H7 (cell line): Measurements from ENCODE around the gene AP3B2. TPM values are rescaled to one million over a fixed set of nuclear protein-coding genes. Genes with fewer than 3 reads are reported as not detected.
A peak's percentile ranks its signal among the peaks of the same experiment; 100 is the strongest.
"Not testable (repeated sequence)": the region's sequence is repeated elsewhere in the genome, so short reads cannot be mapped to it uniquely, and the experiment has no call there.

Experiments
- DNase-seq: peaks from one replicate; pipeline ENCODE4 v3.0.0; 2012
- H3K27me3 ChIP-seq: 2 replicates; pipeline ENCODE4 v1.6.0; 2011; ENCODE audit warnings: mild to moderate bottlenecking, low read length; ENCODE audit not compliant: control insufficient read depth, insufficient read depth
- H3K36me3 ChIP-seq: replicated peaks from 2 replicates; pipeline ENCODE4 v1.5.1; 2011; ENCODE audit warnings: low read length; ENCODE audit not compliant: control insufficient read depth, insufficient read depth
- H3K4me3 ChIP-seq: 2 replicates; pipeline ENCODE4 v1.5.1; 2011; ENCODE audit warnings: low read depth, mild to moderate bottlenecking, control low read depth, low read length, moderate library complexity; ENCODE audit not compliant: insufficient read depth
- total RNA-seq: library from RNA; depleted of rRNA; stranded (reverse); fragments of >200 nt; shearing (Covaris generic); gene quantifications from 2 replicates; pipeline ENCODE4 v1.2.3, GENCODE V29; 2014

AP3B2 gene
- total RNA-seq, 1 experiment from 2014 or later = 10.4 TPM

DNA sequence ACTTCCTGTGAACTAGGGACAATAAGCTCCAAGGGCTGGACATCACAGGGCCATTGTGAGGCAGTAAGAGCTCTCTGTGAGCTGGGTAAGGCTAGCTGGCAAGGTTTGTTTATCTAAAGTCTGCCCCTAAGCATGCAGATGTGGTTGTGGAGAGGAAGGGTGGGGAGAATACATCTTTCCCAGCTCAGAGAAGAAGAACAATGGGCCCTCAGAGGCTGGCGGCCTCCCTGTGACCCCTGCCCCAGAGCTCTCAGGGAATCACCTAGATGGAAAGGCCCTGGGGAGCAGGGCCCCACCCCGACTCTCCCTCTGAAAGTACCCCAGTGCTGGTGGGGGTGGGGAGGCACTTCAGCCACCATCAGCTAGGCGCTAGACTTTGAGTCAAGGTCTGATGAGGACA lies 4.3 kb upstream of the AP3B2 start:
- H3K36me3 ChIP-seq = no peaks in the 10 kb centered on the region
- no peaks in the 10 kb centered on the region for H3K27me3 ChIP-seq
- DNase-seq = no peak
- H3K4me3 ChIP-seq = no peak overlapping the region

- no peak overlapping the region for H3K4me3 ChIP-seq
- DNase-seq = no peak
- no peaks in the 10 kb centered on the region for H3K27me3 ChIP-seq
- no peaks in the 10 kb centered on the region for H3K36me3 ChIP-seq
Measured at GRCh38 chr15:82712036-82712435, 2.4 kb upstream of the AP3B2 start.

- no peaks in the 10 kb centered on the region for H3K27me3 ChIP-seq
- no peaks in the 10 kb centered on the region for H3K36me3 ChIP-seq
- no peak for DNase-seq
- H3K4me3 ChIP-seq = no peak overlapping the region
Measured at GRCh38 chr15:82710926-82711490, 1.3 kb upstream of the AP3B2 start.

GRCh38 chr15:82710208-82710555 lies 507 bp upstream of the AP3B2 start:
- peak overlapping the region; percentile 82 for H3K4me3 ChIP-seq
- H3K27me3 ChIP-seq = no peaks in the 10 kb centered on the region
- H3K36me3 ChIP-seq = no peaks in the 10 kb centered on the region
- no peak for DNase-seq

- no peaks in the 10 kb centered on the region for H3K36me3 ChIP-seq
- peak overlapping the region; percentile 82 for H3K4me3 ChIP-seq
- no peak for DNase-seq
- no peaks in the 10 kb centered on the region for H3K27me3 ChIP-seq
Measured at GRCh38 chr15:82709081-82709420, 624 bp downstream of the AP3B2 start.

DNA sequence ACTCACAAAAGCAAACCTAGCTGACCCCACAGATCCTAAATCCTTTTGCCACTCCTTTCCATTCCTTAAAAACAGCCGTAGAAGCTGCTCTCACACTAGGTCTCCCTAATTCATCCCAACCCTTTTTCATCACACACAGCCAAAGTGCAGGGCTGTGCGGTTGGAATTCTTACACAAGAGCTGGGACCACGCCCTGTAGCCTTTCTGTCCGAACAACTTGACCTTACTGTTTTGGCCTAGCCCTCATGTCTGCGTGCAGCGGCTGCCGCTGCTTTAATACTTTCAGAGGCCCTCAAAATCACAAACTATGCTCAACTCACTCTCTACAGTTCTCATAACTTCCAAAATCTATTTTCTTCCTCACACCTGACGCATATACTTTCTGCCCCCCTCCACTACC lies 3.8 kb downstream of the AP3B2 start:
- not testable (repeated sequence) for DNase-seq, H3K4me3 ChIP-seq, H3K27me3 ChIP-seq, H3K36me3 ChIP-seq

GRCh38 chr15:82699726-82700125 lies 9.9 kb downstream of the AP3B2 start:
- H3K27me3 ChIP-seq = no peaks in the 10 kb centered on the region
- H3K36me3 ChIP-seq = no peaks in the 10 kb centered on the region
- no peak overlapping the region for H3K4me3 ChIP-seq
- peak; percentile 83 for DNase-seq

DNA sequence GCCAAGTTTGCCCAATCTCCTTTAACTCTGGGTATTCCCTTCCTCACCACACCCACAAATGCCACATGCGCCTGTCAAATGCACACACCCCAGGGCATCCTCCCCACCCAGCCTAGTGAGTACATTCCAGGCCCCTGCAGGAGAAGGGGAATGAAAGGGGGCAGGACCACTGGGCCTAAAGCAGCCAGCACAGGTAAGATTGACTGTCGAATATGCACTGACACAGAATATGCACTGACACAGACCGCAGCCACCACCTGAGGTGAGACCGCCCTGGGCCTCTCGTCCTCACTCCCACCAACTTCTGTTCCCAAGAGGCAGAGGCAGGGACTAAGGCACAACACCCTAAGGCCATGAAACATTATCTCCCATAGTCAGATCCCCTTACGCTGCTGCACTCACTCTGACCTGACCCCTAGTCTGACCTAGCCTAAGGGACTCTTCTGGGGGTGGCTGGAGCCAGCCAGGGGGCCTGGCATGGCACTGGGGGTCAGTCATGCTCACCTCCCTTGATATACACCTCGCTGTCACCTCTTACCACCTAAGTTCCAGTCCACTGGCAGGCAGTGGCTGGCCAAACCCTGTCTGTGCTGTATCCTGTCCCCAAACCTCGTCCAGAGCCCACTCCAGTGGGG lies 10.8 kb downstream of the AP3B2 start:
- DNase-seq = no peak
- no peaks in the 10 kb centered on the region for H3K27me3 ChIP-seq
- H3K36me3 ChIP-seq = no peaks in the 10 kb centered on the region
- no peak overlapping the region for H3K4me3 ChIP-seq

- Histone ChIP-seq H3K36me3 (no peaks in the 10 kb centered on the region), H3K27me3 (no peaks in the 10 kb centered on the region), H3K4me3 (no peak overlapping the region)
- DNase-seq = no peak
Measured at GRCh38 chr15:82697735-82698407, 11.8 kb downstream of the AP3B2 start.

DNA sequence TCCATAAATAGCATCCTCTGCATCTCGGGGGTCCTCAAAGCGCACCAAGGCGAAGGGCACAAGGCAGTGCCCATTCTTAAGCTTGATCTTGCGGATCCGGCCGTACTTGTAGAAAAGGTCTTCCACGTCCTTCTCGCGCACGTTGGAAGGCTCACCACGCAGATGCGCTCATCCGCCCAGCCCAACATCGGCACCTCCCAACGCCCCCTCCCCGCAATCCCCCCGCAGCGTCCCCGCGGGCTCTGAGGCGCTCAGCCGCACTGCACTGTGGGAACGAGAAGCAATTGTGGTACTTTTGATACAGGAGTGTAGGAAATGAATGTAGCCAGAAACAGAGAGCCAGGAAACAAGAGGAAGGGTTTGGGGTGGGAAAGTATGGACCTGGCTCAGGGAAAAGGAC lies 17.5 kb downstream of the AP3B2 start:
- H3K36me3 ChIP-seq = no peaks in the 10 kb centered on the region
- no peak overlapping the region for H3K4me3 ChIP-seq
- H3K27me3 ChIP-seq = no peaks in the 10 kb centered on the region
- no peak for DNase-seq

DNA sequence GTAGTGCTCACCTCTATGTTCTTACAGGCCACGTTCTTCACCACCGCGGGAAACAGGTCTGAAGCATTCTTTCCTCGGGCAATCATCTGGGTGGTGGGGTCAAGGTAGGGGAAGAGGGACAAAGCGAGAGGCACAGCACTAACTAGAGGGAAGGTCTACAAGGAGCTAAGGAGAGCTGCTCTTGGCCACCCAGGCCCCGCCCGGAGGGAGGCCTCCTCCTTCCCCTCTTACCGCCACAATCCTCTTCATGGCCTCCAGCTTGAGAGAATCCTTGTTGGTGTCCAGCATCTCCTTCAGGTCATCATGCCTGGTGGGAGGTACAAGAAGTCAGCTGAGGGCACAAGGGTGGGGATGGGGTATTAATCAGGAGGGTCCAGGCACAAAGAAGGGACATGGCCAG lies 20.5 kb downstream of the AP3B2 start:
- H3K27me3 ChIP-seq = no peaks in the 10 kb centered on the region
- H3K4me3 ChIP-seq = no peak overlapping the region
- no peaks in the 10 kb centered on the region for H3K36me3 ChIP-seq
- DNase-seq = no peak

- Histone ChIP-seq H3K4me3 (no peak overlapping the region), H3K27me3 (no peaks in the 10 kb centered on the region), H3K36me3 (no peaks in the 10 kb centered on the region)
- no peak for DNase-seq
Measured at GRCh38 chr15:82688691-82689090, 21.0 kb downstream of the AP3B2 start.

- peak overlapping the region; percentile 72 for H3K4me3 ChIP-seq
- H3K36me3 ChIP-seq = no peaks in the 10 kb centered on the region
- DNase-seq = no peak
- peaks cover 6% of the 10 kb centered on the region for H3K27me3 ChIP-seq
Measured at GRCh38 chr15:82681371-82681770, 28.3 kb downstream of the AP3B2 start.

GRCh38 chr15:82680200-82681102 lies 29.2 kb downstream of the AP3B2 start:
- peak; percentile 98 for DNase-seq
- peak overlapping the region; percentile 72 for H3K4me3 ChIP-seq
- H3K27me3 ChIP-seq = peaks cover 6% of the 10 kb centered on the region
- no peaks in the 10 kb centered on the region for H3K36me3 ChIP-seq
